GM12878 (cell line): ENCODE results near the gene AGAP3. TPM values are rescaled to one million over a fixed set of nuclear protein-coding genes. Genes with fewer than 3 reads are reported as not detected.
A peak's percentile ranks its signal among the peaks of the same experiment; 100 is the strongest.

Experiments
- ATAC-seq: fragments of 200-7000 bp; cut with Tn5 transposase; 3 replicates; pipeline ENCODE4 v1.9.1; 2020; ENCODE audit warnings: mild to moderate bottlenecking, moderate library complexity
- BruUV-seq: library from RNA; stranded (reverse); fragments of 400-500 nt; replicated peaks from 2 replicates; lab custom pipeline; 2021; lab: Mats Ljungman, UMichigan
- CTCF ChIA-PET: fragments of 300-600 bp; sonication (Branson Sonifier 250); formaldehyde crosslinking; extraction: SDS; loops from one replicate; lab custom pipeline; 2021; ENCODE audit warnings: inconsistent platforms; lab: Yijun Ruan, JAX
- POLR2A ChIA-PET: fragments of 350-600 bp; formaldehyde crosslinking; extraction: SDS; loops from one replicate; lab custom pipeline; 2021; ENCODE audit warnings: inconsistent platforms; lab: Charles Lee
- RAD21 ChIA-PET: fragments of 300-600 bp; sonication (Branson Sonifier 250); formaldehyde crosslinking; loops from one replicate; lab custom pipeline; 2023; ENCODE audit warnings: antibody characterized with exemption; ENCODE audit not compliant: unreplicated experiment; lab: Charles Lee
- SMC1A ChIA-PET: fragments of 300-600 bp; sonication (Branson Sonifier 250); formaldehyde crosslinking; loops from one replicate; lab custom pipeline; 2023; ENCODE audit not compliant: unreplicated experiment, uncharacterized antibody; lab: Charles Lee
- DNase-seq: peaks from one replicate; pipeline ENCODE4 v3.0.0-alpha.2; 2011; ENCODE audit warnings: low read depth, low spot score
- FAIRE-seq: peaks from 3 replicates; lab custom pipeline; 2011; peaks lifted over from hg19 to GRCh38; lab: Jason Lieb, UNC
- H2AFZ ChIP-seq: 2 replicates; pipeline ENCODE4 v1.6.0; 2011; ENCODE audit warnings: low read depth, low read length, control low read depth; ENCODE audit not compliant: control insufficient read depth
- H3K27ac ChIP-seq: 2 replicates; pipeline ENCODE4 v1.5.1; 2011; ENCODE audit warnings: control low read depth; ENCODE audit not compliant: control insufficient read depth, insufficient read depth
- H3K27me3 ChIP-seq, 2 experiments: replicated peaks in 1 of 2; 2 replicates each; pipeline versions ENCODE4 v1.6.0 to v1.6.1; 2011; ENCODE audit warnings: low read length in 1 of 2; ENCODE audit not compliant: control insufficient read depth in 2 of 2, insufficient read depth in 2 of 2
- H3K36me3 ChIP-seq, 2 experiments: 2 replicates each; pipeline ENCODE4 v1.5.1; 2011; ENCODE audit warnings: low read length in 1 of 2; ENCODE audit not compliant: control insufficient read depth in 2 of 2, insufficient read depth in 2 of 2
- H3K4me1 ChIP-seq: 2 replicates; pipeline ENCODE4 v1.6.1; 2011; ENCODE audit warnings: mild to moderate bottlenecking, low read length, moderate library complexity, mixed read lengths; ENCODE audit not compliant: control insufficient read depth, insufficient read depth
- H3K4me2 ChIP-seq: 2 replicates; pipeline ENCODE4 v1.6.0; 2011; ENCODE audit warnings: control low read depth; ENCODE audit not compliant: control insufficient read depth, insufficient read depth
- H3K4me3 ChIP-seq: fragments of 200-600 bp; sonication (generic); 2 replicates; pipeline ENCODE4 v1.5.1; 2016
- H3K79me2 ChIP-seq: 2 replicates; pipeline ENCODE4 v1.6.0; 2011; ENCODE audit warnings: low read length; ENCODE audit not compliant: control insufficient read depth, insufficient read depth
- H3K9ac ChIP-seq: 2 replicates; pipeline ENCODE4 v1.8.0; 2011; ENCODE audit warnings: low read length, control low read depth, mixed read lengths; ENCODE audit not compliant: control insufficient read depth, insufficient read depth
- H3K9me3 ChIP-seq: replicated peaks from 3 replicates; pipeline ENCODE4 v1.5.1; 2011; ENCODE audit warnings: mild to moderate bottlenecking, low read length; ENCODE audit not compliant: control insufficient read depth, insufficient read depth
- H4K20me1 ChIP-seq: 2 replicates; pipeline ENCODE4 v1.6.0; 2011; ENCODE audit not compliant: control insufficient read depth, insufficient read depth
- CHD4 ChIP-seq: fragments of 200-600 bp; sonication (generic); IDR thresholded peaks from 2 replicates; pipeline ENCODE4 v1.6.1; 2016; ENCODE audit warnings: mild to moderate bottlenecking
- GATAD2B ChIP-seq: fragments of 450-650 bp; conservative IDR thresholded peaks from 2 replicates; pipeline ENCODE4 v1.6.1; 2017; ENCODE audit warnings: low read depth, mild to moderate bottlenecking, moderate library complexity
- IRF5 ChIP-seq: fragments of 450-650 bp; IDR thresholded peaks from 2 replicates; pipeline ENCODE4 v1.6.1; 2017; ENCODE audit warnings: borderline replicate concordance
- LARP7 ChIP-seq: fragments of 450-650 bp; IDR thresholded peaks from 2 replicates; pipeline ENCODE4 v1.6.1; 2017; ENCODE audit warnings: mild to moderate bottlenecking
- PBX3 ChIP-seq: IDR thresholded peaks from 2 replicates; pipeline ENCODE4 v1.6.1; 2011; ENCODE audit warnings: mild to moderate bottlenecking, low read depth, low read length, moderate library complexity; ENCODE audit not compliant: insufficient replicate concordance
- RCOR1 ChIP-seq: conservative IDR thresholded peaks from 2 replicates; pipeline ENCODE4 v1.6.1; 2012; ENCODE audit warnings: low read depth, low read length, improper control_type of control experiment
- RELB ChIP-seq: fragments of 450-650 bp; IDR thresholded peaks from 2 replicates; pipeline ENCODE4 v1.6.1; 2017; ENCODE audit warnings: low read depth, mild to moderate bottlenecking, moderate library complexity
- ZNF384 ChIP-seq: IDR thresholded peaks from 2 replicates; pipeline ENCODE4 v1.6.1; 2012; ENCODE audit warnings: low read depth, mild to moderate bottlenecking, low read length, improper control_type of control experiment, borderline replicate concordance
- WGBS: methylation state at CpG from one replicate; pipeline ENCODE4 v1.1.6; 2016; ENCODE audit warnings: low lambda C conversion rate; ENCODE audit not compliant: insufficient replicate concordance, insufficient coverage; ENCODE audit errors: missing lambda C conversion rate; 5-methylcytosine and 5-hydroxymethylcytosine counted together
- in situ Hi-C: fragments of 300-500 bp; cut with MboI; formaldehyde crosslinking; loops from 9 replicates; pipeline ENCODE4 v1.14.3; 2018; ENCODE audit warnings: mixed read lengths
- intact Hi-C: fragments of 100-400 bp; cut with micrococcal nuclease; formaldehyde crosslinking; loops from one replicate; pipeline ENCODE4 v1.14.2; 2022; ENCODE audit not compliant: unreplicated experiment
- polyA plus RNA-seq, 11 experiments: library from polyadenylated mRNA; depleted of rRNA in 4 of 11; unstranded in 6 of 11; stranded (reverse) in 5 of 11; fragments of >200 nt; fragmentation: Nextera tagmentation in 4 of 11; fragmentation: Illumina TruSeq in 1 of 11; extraction: Ambion mirVana in 4 of 11; extraction: Trizol in 1 of 11; gene quantifications; 1 replicate in 1 of 11; 2 replicates in 10 of 11; pipeline versions ENCODE4 v1.2.1 to v1.2.3, GENCODE V29; 2011 to 2016; ENCODE audit warnings: inconsistent platforms in 2 of 11, missing spikeins in 2 of 11, low read depth in 1 of 11
- total RNA-seq, 4 experiments: library from RNA; depleted of rRNA in 3 of 4; stranded (reverse); fragments of >200 nt in 3 of 4; fragmentation: Illumina TruSeq in 1 of 4; extraction: Trizol in 1 of 4; gene quantifications; 2 replicates each; pipeline versions ENCODE4 v1.2.1 to v1.2.3, GENCODE V29; 2013 to 2021
- TF ChIP-seq, protein P1 (sequence below): fragments of 450-650 bp; IDR thresholded peaks from 2 replicates; pipeline ENCODE4 v1.6.1; 2016; ENCODE audit warnings: mild to moderate bottlenecking, moderate library complexity, borderline replicate concordance

Gene AGAP3
- total and polyA plus RNA-seq, 10 of the 15 experiments (the other 5 are each of a cell fraction or from before 2014, with no cell fraction given) = 1.8 to 68.1 (median 15.7) TPM

DNA sequence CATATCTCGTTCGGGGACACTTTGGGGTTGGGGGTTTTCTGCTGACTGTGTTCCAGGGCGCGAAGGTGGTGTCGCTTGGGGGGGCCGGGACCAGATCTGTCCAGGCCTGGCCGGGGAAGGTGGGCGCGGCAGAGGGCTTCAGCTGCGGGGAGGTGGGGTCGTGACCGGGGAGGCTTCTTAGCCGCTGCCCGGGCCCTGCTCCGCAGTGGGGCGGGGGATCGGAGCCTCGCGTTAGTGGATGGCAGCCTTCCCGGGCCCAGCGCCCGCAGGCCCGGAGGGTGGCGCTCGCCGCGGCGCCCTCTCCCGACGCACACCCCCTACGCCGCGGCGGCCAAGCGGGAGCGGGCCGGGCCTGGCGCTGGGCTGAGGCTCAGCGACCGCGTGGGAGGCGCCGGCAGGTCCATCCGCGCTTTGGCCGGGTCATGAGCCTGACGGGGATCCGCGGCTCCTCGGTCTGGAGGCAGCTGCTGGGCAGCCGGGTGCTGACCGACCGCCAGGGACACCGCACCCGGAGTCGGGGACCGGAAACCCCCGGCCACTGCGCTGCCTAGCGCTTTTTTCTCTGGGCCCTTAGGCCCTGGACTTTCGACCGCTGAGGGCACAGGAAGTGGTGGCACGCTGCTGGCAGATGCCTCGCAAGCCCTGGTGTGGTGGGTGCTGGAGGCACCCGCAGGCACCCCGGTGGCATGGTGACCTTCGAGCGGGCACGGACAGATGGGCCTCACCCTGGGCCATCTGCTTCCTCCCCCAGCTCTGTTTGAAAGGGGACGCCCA, 1.2 kb downstream of the AGAP3 start (continued):
- TF ChIP-seq, protein P1, sequence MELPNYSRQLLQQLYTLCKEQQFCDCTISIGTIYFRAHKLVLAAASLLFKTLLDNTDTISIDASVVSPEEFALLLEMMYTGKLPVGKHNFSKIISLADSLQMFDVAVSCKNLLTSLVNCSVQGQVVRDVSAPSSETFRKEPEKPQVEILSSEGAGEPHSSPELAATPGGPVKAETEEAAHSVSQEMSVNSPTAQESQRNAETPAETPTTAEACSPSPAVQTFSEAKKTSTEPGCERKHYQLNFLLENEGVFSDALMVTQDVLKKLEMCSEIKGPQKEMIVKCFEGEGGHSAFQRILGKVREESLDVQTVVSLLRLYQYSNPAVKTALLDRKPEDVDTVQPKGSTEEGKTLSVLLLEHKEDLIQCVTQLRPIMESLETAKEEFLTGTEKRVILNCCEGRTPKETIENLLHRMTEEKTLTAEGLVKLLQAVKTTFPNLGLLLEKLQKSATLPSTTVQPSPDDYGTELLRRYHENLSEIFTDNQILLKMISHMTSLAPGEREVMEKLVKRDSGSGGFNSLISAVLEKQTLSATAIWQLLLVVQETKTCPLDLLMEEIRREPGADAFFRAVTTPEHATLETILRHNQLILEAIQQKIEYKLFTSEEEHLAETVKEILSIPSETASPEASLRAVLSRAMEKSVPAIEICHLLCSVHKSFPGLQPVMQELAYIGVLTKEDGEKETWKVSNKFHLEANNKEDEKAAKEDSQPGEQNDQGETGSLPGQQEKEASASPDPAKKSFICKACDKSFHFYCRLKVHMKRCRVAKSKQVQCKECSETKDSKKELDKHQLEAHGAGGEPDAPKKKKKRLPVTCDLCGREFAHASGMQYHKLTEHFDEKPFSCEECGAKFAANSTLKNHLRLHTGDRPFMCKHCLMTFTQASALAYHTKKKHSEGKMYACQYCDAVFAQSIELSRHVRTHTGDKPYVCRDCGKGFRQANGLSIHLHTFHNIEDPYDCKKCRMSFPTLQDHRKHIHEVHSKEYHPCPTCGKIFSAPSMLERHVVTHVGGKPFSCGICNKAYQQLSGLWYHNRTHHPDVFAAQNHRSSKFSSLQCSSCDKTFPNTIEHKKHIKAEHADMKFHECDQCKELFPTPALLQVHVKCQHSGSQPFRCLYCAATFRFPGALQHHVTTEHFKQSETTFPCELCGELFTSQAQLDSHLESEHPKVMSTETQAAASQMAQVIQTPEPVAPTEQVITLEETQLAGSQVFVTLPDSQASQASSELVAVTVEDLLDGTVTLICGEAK = no peak
- TF ChIP-seq CHD4 = no peak
- TF ChIP-seq RCOR1 = no peak

- Histone ChIP-seq H3K27me3 (no peaks in the 10 kb centered on the region), H3K9me3 (no peaks in the 10 kb centered on the region), H3K36me3 (peaks cover 0 to 2% of the 10 kb centered on the region in 2 experiments; a peak in 2 of 4 replicates), H3K9ac (peak overlapping the region; percentile 57), H4K20me1 (no peaks in the 10 kb centered on the region; the same call in 1 of the 2 replicates), H3K4me3 (peak overlapping the region; percentile 87), H3K4me1 (peaks cover 25% of the 10 kb centered on the region), H3K4me2 (peak overlapping the region; percentile 95), H3K79me2 (peaks cover 67% of the 10 kb centered on the region), H2AFZ (peak overlapping the region; percentile 56), H3K27ac (peak overlapping the region; percentile 80)
- no peak for FAIRE-seq
- TSS peak; percentile 45 for BruUV-seq
- ChIA-PET CTCF (interaction anchor here (0.7 to 2.5 kb wide), 10 partner anchors 15 to 156 kb away, joined by 3 to 17 read pairs (median 4); partner anchors contain the start of gene ABCB8), SMC1A (interaction anchor here (1.2 to 1.6 kb wide), 2 partner anchors 23 to 30 kb away, joined by 3 to 9 read pairs; no protein-coding TSS in a partner anchor), RAD21 (interaction anchor here (0.5 to 1.4 kb wide), 6 partner anchors 22 to 431 kb away, joined by 3 to 6 read pairs (median 4); partner anchors contain the start of genes ABCB8 and RHEB), POLR2A (interaction anchor here (1.3 kb wide), 2 partner anchors 30 to 60 kb away, joined by 3 to 4 read pairs; partner anchors contain the start of gene ABCB8)
- intact Hi-C loops (loop anchor here (2.0 kb wide), 2 partner anchors 23 to 29 kb away; partner anchors contain the start of gene SLC4A2), in situ Hi-C loops (no loop called here)
- no peak for DNase-seq
- ATAC-seq = no peak
- 56% methylated on average over 14 of the region's 16 CpGs for WGBS
- TF ChIP-seq ZNF384 = no peak
- no peak for TF ChIP-seq GATAD2B
- no peak for TF ChIP-seq PBX3
- TF ChIP-seq RELB = no peak
- TF ChIP-seq LARP7 = no peak
- no peak for TF ChIP-seq IRF5
Measured at GRCh38 chr7:151088019-151088855, 2.0 kb downstream of the AGAP3 start.
